Astrocyte (in vitro differentiated cells and primary cell): ENCODE measurements around the gene PHYKPL. TPM values are rescaled to one million over a fixed set of nuclear protein-coding genes. Genes with fewer than 3 reads are reported as not detected.

ENCODE experiments used
- DNase-seq: peaks from one replicate; pipeline ENCODE4 v3.0.0-alpha.2; 2010; ENCODE audit warnings: low read depth
- FAIRE-seq: peaks from 2 replicates; lab custom pipeline; 2011; peaks lifted over from hg19 to GRCh38; lab: Jason Lieb, UNC
- H2AFZ ChIP-seq: 2 replicates; pipeline ENCODE4 v1.6.0; 2012; ENCODE audit warnings: low read depth, low read length, inconsistent platforms
- H3K27ac ChIP-seq: 2 replicates; pipeline ENCODE4 v1.5.1; 2011; ENCODE audit warnings: low read depth, low read length, inconsistent platforms
- H3K27me3 ChIP-seq: 2 replicates; pipeline ENCODE4 v1.6.0; 2011; ENCODE audit warnings: low read length, inconsistent platforms; ENCODE audit not compliant: insufficient read depth
- H3K36me3 ChIP-seq: 2 replicates; pipeline ENCODE4 v1.5.1; 2011; ENCODE audit warnings: low read length, inconsistent platforms; ENCODE audit not compliant: insufficient read depth
- H3K4me1 ChIP-seq: 2 replicates; pipeline ENCODE4 v1.5.1; 2011; ENCODE audit warnings: low read length, inconsistent platforms; ENCODE audit not compliant: insufficient read depth
- H3K4me2 ChIP-seq: 2 replicates; pipeline ENCODE4 v1.6.0; 2012; ENCODE audit warnings: low read length, inconsistent platforms
- H3K4me3 ChIP-seq: 2 replicates; pipeline ENCODE4 v1.5.1; 2011; ENCODE audit warnings: low read depth, mild to moderate bottlenecking, low read length, inconsistent platforms; ENCODE audit not compliant: insufficient read depth
- H3K79me2 ChIP-seq: 2 replicates; pipeline ENCODE4 v1.6.0; 2012; ENCODE audit warnings: mild to moderate bottlenecking, low read length, inconsistent platforms; ENCODE audit not compliant: insufficient read depth
- H3K9ac ChIP-seq: 2 replicates; pipeline ENCODE4 v1.6.0; 2012; ENCODE audit warnings: mild to moderate bottlenecking, low read length, inconsistent platforms
- H3K9me3 ChIP-seq: 2 replicates; pipeline ENCODE4 v1.5.1; 2012; ENCODE audit warnings: low read depth, mild to moderate bottlenecking, low read length, inconsistent platforms; ENCODE audit not compliant: insufficient read depth
- H4K20me1 ChIP-seq: 2 replicates; pipeline ENCODE4 v1.6.0; 2012; ENCODE audit warnings: low read length, inconsistent platforms; ENCODE audit not compliant: insufficient read depth
- H3K27ac Mint-ChIP-seq: one replicate; pipeline ENCODE4 v1.8.0; 2021; ENCODE audit warnings: mild to moderate bottlenecking, mixed read lengths; ENCODE audit not compliant: unreplicated experiment
- H3K27me3 Mint-ChIP-seq: one replicate; pipeline ENCODE4 v1.8.0; 2021; ENCODE audit warnings: low read depth, mixed read lengths; ENCODE audit not compliant: unreplicated experiment
- H3K36me3 Mint-ChIP-seq: one replicate; pipeline ENCODE4 v1.8.0; 2021; ENCODE audit warnings: low read depth, mixed read lengths; ENCODE audit not compliant: unreplicated experiment
- H3K4me1 Mint-ChIP-seq: one replicate; pipeline ENCODE4 v1.8.0; 2021; ENCODE audit warnings: low read depth, mixed read lengths; ENCODE audit not compliant: unreplicated experiment
- H3K4me3 Mint-ChIP-seq: one replicate; pipeline ENCODE4 v1.8.0; 2021; ENCODE audit warnings: mild to moderate bottlenecking, moderate library complexity, mixed read lengths; ENCODE audit not compliant: unreplicated experiment
- H3K9me3 Mint-ChIP-seq: one replicate; pipeline ENCODE4 v1.8.0; 2021; ENCODE audit warnings: mild to moderate bottlenecking, mixed read lengths; ENCODE audit not compliant: unreplicated experiment
- EZH2 ChIP-seq: IDR thresholded peaks from 2 replicates; pipeline ENCODE4 v1.6.1; 2012; ENCODE audit warnings: mild to moderate bottlenecking, low read length, inconsistent platforms; ENCODE audit not compliant: insufficient read depth
- total RNA-seq: library from RNA; stranded (reverse); gene quantifications from 2 replicates; pipeline ENCODE4 v1.2.1, GENCODE V29; 2021
- TF ChIP-seq, protein P1 (sequence below): IDR thresholded peaks from 2 replicates; pipeline ENCODE4 v1.5.1; 2011; ENCODE audit warnings: low read depth, mild to moderate bottlenecking, inconsistent platforms, low read length, moderate library complexity; ENCODE audit not compliant: insufficient read depth

Gene PHYKPL
- total RNA-seq, 1 donor from 2014 or later: 26.5 TPM

GRCh38 chr5:178279026-178279722 is 46.6 kb upstream of the PHYKPL start:
- no peaks in the 10 kb centered on the region for H3K79me2 ChIP-seq
- no peak overlapping the region for H3K27ac ChIP-seq
- H3K27me3 ChIP-seq: no peaks in the 10 kb centered on the region
- Mint-ChIP-seq H3K27me3 (peaks cover 62% of the 10 kb centered on the region), H3K27ac (no peak overlapping the region), H3K9me3 (peaks cover 4% of the 10 kb centered on the region), H3K4me3 (no peak overlapping the region), H3K4me1 (no peaks in the 10 kb centered on the region), H3K36me3 (peaks cover 7% of the 10 kb centered on the region)
- no peak overlapping the region for H3K9ac ChIP-seq
- no peak for TF ChIP-seq EZH2
- TF ChIP-seq, protein P1, sequence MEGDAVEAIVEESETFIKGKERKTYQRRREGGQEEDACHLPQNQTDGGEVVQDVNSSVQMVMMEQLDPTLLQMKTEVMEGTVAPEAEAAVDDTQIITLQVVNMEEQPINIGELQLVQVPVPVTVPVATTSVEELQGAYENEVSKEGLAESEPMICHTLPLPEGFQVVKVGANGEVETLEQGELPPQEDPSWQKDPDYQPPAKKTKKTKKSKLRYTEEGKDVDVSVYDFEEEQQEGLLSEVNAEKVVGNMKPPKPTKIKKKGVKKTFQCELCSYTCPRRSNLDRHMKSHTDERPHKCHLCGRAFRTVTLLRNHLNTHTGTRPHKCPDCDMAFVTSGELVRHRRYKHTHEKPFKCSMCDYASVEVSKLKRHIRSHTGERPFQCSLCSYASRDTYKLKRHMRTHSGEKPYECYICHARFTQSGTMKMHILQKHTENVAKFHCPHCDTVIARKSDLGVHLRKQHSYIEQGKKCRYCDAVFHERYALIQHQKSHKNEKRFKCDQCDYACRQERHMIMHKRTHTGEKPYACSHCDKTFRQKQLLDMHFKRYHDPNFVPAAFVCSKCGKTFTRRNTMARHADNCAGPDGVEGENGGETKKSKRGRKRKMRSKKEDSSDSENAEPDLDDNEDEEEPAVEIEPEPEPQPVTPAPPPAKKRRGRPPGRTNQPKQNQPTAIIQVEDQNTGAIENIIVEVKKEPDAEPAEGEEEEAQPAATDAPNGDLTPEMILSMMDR: no peak
- H3K4me2 ChIP-seq: no peak overlapping the region
- FAIRE-seq (no peak), DNase-seq (no peak)
- H3K9me3 ChIP-seq: peaks cover 11% of the 10 kb centered on the region
- no peak overlapping the region for H2AFZ ChIP-seq
- H3K4me1 ChIP-seq: no peaks in the 10 kb centered on the region
- H3K36me3 ChIP-seq: no peaks in the 10 kb centered on the region
- H4K20me1 ChIP-seq: no peaks in the 10 kb centered on the region
- H3K4me3 ChIP-seq: no peak overlapping the region

GRCh38 chr5:178278358-178279023 is 45.9 kb upstream of the PHYKPL start:
- Histone ChIP-seq H4K20me1 (no peaks in the 10 kb centered on the region), H3K4me2 (no peak overlapping the region), H3K27me3 (no peaks in the 10 kb centered on the region), H3K4me3 (no peak overlapping the region), H3K9me3 (peaks cover 7% of the 10 kb centered on the region), H3K36me3 (no peaks in the 10 kb centered on the region), H3K79me2 (no peaks in the 10 kb centered on the region), H3K9ac (no peak overlapping the region), H2AFZ (no peak overlapping the region), H3K27ac (no peak overlapping the region), H3K4me1 (no peaks in the 10 kb centered on the region)
- Mint-ChIP-seq H3K27ac (no peak overlapping the region), H3K9me3 (peaks cover 4% of the 10 kb centered on the region), H3K27me3 (peaks cover 66% of the 10 kb centered on the region), H3K4me3 (no peak overlapping the region), H3K36me3 (peaks cover 7% of the 10 kb centered on the region), H3K4me1 (no peaks in the 10 kb centered on the region)
- TF ChIP-seq, protein P1: no peak
- no peak for TF ChIP-seq EZH2
- DNase-seq (no peak), FAIRE-seq (no peak)

DNA sequence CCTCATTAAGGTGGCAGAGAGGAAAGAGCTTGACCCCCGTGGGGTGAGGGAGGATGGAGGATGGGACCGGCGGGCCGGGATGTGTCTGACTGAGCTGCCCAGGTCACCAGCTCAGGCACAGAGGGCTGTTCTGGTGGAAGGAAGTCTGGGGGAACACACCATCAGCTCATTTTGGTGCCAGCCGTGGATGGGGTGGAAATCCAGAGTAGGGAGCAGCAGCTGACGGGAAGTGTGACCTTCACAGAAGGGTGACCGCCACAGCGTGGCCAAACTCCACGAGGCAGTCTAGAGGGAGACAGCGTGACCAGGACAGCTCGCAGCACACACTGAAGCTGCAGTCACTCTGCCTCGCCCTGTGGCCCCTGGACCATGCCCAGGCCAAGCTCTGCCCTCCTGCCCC is 45.3 kb upstream of the PHYKPL start:
- Histone ChIP-seq H3K9me3 (peaks cover 7% of the 10 kb centered on the region), H4K20me1 (no peaks in the 10 kb centered on the region), H2AFZ (no peak overlapping the region), H3K4me2 (no peak overlapping the region), H3K79me2 (no peaks in the 10 kb centered on the region), H3K36me3 (no peaks in the 10 kb centered on the region), H3K4me1 (no peaks in the 10 kb centered on the region), H3K9ac (no peak overlapping the region), H3K27me3 (no peaks in the 10 kb centered on the region), H3K27ac (no peak overlapping the region), H3K4me3 (no peak overlapping the region)
- H3K9me3 Mint-ChIP-seq: peaks cover 4% of the 10 kb centered on the region
- H3K27ac Mint-ChIP-seq: no peak overlapping the region
- DNase-seq (no peak), FAIRE-seq (no peak)
- peaks cover 63% of the 10 kb centered on the region for H3K27me3 Mint-ChIP-seq
- no peaks in the 10 kb centered on the region for H3K4me1 Mint-ChIP-seq
- TF ChIP-seq, protein P1: no peak
- TF ChIP-seq EZH2: no peak
- peak overlapping the region; percentile 20 for H3K4me3 Mint-ChIP-seq
- peaks cover 7% of the 10 kb centered on the region for H3K36me3 Mint-ChIP-seq
